ENCODE measurements around the gene PPP1R13B.

GRCh38 chr14:103736546-103737431, 110.6 kb downstream of the PPP1R13B start:
- TF ChIP-seq CTCF (IDR thresholded peaks at IDR 0.05) (no peak), MAX (IDR thresholded peaks at IDR 0.05) (no peak), FOXS1 (CRISPR knock-in tag; IDR thresholded peaks at IDR 0.05) (no peak), EP300 (IDR thresholded peaks at IDR 0.05) (no peak), POLR2A (IDR thresholded peaks at IDR 0.05; ENCODE audit: low read length) (no peak), NFE2L2 (conservative IDR thresholded peaks at IDR 0.05; ENCODE audit: low read length) (no peak), ZNF302 (CRISPR knock-in tag; IDR thresholded peaks at IDR 0.05) (no peak), JUNB (IDR thresholded peaks at IDR 0.05) (no peak), E2F6 (IDR thresholded peaks at IDR 0.05; ENCODE audit: borderline replicate concordance, low read depth) (no peak)

Data from A549 (cell line).